OCI-LY3 (cell line): ENCODE measurements around the gene GALNS.

ENCODE experiments used
- H2AFZ ChIP-seq: fragments of 200-600, 300-600 bp; shearing (Covaris generic); 2 replicates; pipeline ENCODE4 v1.6.0; 2014; ENCODE audit warnings: antibody characterized with exemption, low read depth, low read length
- H3K27ac ChIP-seq: fragments of 200-600, 300-600 bp; sonication (generic); 2 replicates; pipeline ENCODE4 v1.5.1; 2014; ENCODE audit warnings: mild to moderate bottlenecking, low read length, moderate library complexity, mixed read lengths
- H3K27me3 ChIP-seq: fragments of 200-600, 300-600 bp; sonication (generic); 2 replicates; pipeline ENCODE4 v1.6.1; 2014; ENCODE audit warnings: low read depth, low read length, mixed read lengths
- H3K36me3 ChIP-seq: fragments of 200-600, 300-600 bp; sonication (generic); replicated peaks from 2 replicates; pipeline ENCODE3; 2014; ENCODE audit warnings: low read depth, low read length, mixed read lengths
- H3K4me1 ChIP-seq: fragments of 300-600, 200-600 bp; sonication (generic); 2 replicates; pipeline ENCODE4 v1.6.1; 2014; ENCODE audit warnings: low read length, mixed read lengths
- H3K4me2 ChIP-seq: fragments of 200-600, 300-600 bp; sonication (generic); 2 replicates; pipeline ENCODE4 v1.6.1; 2014; ENCODE audit warnings: low read length, mixed read lengths
- H3K4me3 ChIP-seq: fragments of 300-600, 200-600 bp; sonication (generic); 2 replicates; pipeline ENCODE4 v1.5.1; 2014; ENCODE audit warnings: antibody characterized with exemption, mild to moderate bottlenecking, low read length, moderate library complexity
- H3K79me2 ChIP-seq: fragments of 300-600, 200-600 bp; shearing (Covaris generic); 2 replicates; pipeline ENCODE4 v1.6.1; 2014; ENCODE audit warnings: mild to moderate bottlenecking, low read length, mixed read lengths
- H3K9ac ChIP-seq: fragments of 300-600, 200-600 bp; shearing (Covaris generic); 2 replicates; pipeline ENCODE4 v1.6.0; 2014; ENCODE audit warnings: mild to moderate bottlenecking, low read length, moderate library complexity
- H3K9me3 ChIP-seq: fragments of 200-600, 300-600 bp; shearing (Covaris generic); 2 replicates; pipeline ENCODE4 v1.6.1; 2014; ENCODE audit warnings: low read length, mixed read lengths; ENCODE audit not compliant: insufficient read depth
- H4K20me1 ChIP-seq: fragments of 200-600, 300-600 bp; sonication (generic); 2 replicates; pipeline ENCODE4 v1.6.1; 2016; ENCODE audit warnings: low read length, mixed read lengths; ENCODE audit not compliant: insufficient read depth
- CTCF ChIP-seq: fragments of 200-600, 300-600 bp; sonication (generic); IDR thresholded peaks from 2 replicates; pipeline ENCODE4 v1.5.1; 2014; ENCODE audit warnings: antibody characterized with exemption, low read length, low read depth
- EZH2phosphoT487 ChIP-seq: fragments of 200-600 bp; shearing (Covaris generic); IDR thresholded peaks from 2 replicates; pipeline ENCODE4 v1.6.1; 2018; ENCODE audit warnings: antibody characterized with exemption, mixed run types, low read depth

The GALNS gene

GRCh38 chr16:88771294-88771772, 85.4 kb downstream of the GALNS start:
- Histone ChIP-seq H3K9ac (no peak overlapping the region), H3K27ac (no peak overlapping the region), H3K4me3 (no peak overlapping the region), H2AFZ (no peak overlapping the region), H3K4me2 (no peak overlapping the region), H3K4me1 (peaks cover 9% of the 10 kb centered on the region), H4K20me1 (0 out of 2 replicates have a peak, but pooled peaks cover 6% of the 10 kb centered on the region), H3K36me3 (no peaks in the 10 kb centered on the region), H3K27me3 (no peaks in the 10 kb centered on the region), H3K79me2 (peaks cover 7% of the 10 kb centered on the region; the same call in 1 of the 2 replicates), H3K9me3 (no peaks in the 10 kb centered on the region)
- TF ChIP-seq EZH2phosphoT487 (no peak), CTCF (no peak)

- Histone ChIP-seq H3K9ac (no peak overlapping the region), H3K4me2 (no peak overlapping the region), H3K9me3 (no peaks in the 10 kb centered on the region), H3K27me3 (no peaks in the 10 kb centered on the region), H2AFZ (no peak overlapping the region), H3K4me1 (peaks cover 9% of the 10 kb centered on the region), H3K27ac (no peak overlapping the region), H4K20me1 (0 out of 2 replicates have a peak, but pooled peaks cover 7% of the 10 kb centered on the region), H3K79me2 (peaks cover 7% of the 10 kb centered on the region; the same call in 1 of the 2 replicates), H3K36me3 (no peaks in the 10 kb centered on the region), H3K4me3 (no peak overlapping the region)
- TF ChIP-seq EZH2phosphoT487, result no peak
These were observed 86.1 kb downstream of the GALNS start for GRCh38 chr16:88770461-88771293.

- Histone ChIP-seq H3K4me3 (no peak overlapping the region), H3K36me3 (no peaks in the 10 kb centered on the region), H4K20me1 (0 out of 2 replicates have a peak, but pooled peaks cover 7% of the 10 kb centered on the region), H3K4me1 (peaks cover 9% of the 10 kb centered on the region), H3K27me3 (no peaks in the 10 kb centered on the region), H3K9ac (no peak overlapping the region), H3K4me2 (peak overlapping the region; percentile 32; the same call in 1 of the 2 replicates), H3K9me3 (no peaks in the 10 kb centered on the region), H3K79me2 (peaks cover 7% of the 10 kb centered on the region; the same call in 1 of the 2 replicates), H2AFZ (no peak overlapping the region), H3K27ac (no peak overlapping the region)
- no peak for TF ChIP-seq CTCF
- TF ChIP-seq EZH2phosphoT487, result no peak
These were observed 86.9 kb downstream of the GALNS start for GRCh38 chr16:88769617-88770460.

- 0 out of 2 replicates have a peak, but pooled peaks cover 3% of the 10 kb centered on the region for H4K20me1 ChIP-seq
- no peak overlapping the region for H2AFZ ChIP-seq
- no peak overlapping the region for H3K4me2 ChIP-seq
- no peaks in the 10 kb centered on the region for H3K27me3 ChIP-seq
- H3K79me2 ChIP-seq, result peaks cover 7% of the 10 kb centered on the region; the same call in 1 of the 2 replicates
- no peaks in the 10 kb centered on the region for H3K9me3 ChIP-seq
- H3K4me1 ChIP-seq, result peaks cover 9% of the 10 kb centered on the region
- no peak overlapping the region for H3K4me3 ChIP-seq
- H3K36me3 ChIP-seq, result no peaks in the 10 kb centered on the region
- H3K9ac ChIP-seq, result no peak overlapping the region
- TF ChIP-seq CTCF, result no peak
- no peak for TF ChIP-seq EZH2phosphoT487
- H3K27ac ChIP-seq, result no peak overlapping the region
These were observed 88.5 kb downstream of the GALNS start for GRCh38 chr16:88768071-88768783.
